ENCODE measurements around the gene RPL26.
A peak's percentile ranks its signal among the peaks of the same experiment; 100 is the strongest.
"Not testable (repeated sequence)": the region's sequence is repeated elsewhere in the genome, so short reads cannot be mapped to it uniquely, and the experiment has no call there.

Gene RPL26

DNA sequence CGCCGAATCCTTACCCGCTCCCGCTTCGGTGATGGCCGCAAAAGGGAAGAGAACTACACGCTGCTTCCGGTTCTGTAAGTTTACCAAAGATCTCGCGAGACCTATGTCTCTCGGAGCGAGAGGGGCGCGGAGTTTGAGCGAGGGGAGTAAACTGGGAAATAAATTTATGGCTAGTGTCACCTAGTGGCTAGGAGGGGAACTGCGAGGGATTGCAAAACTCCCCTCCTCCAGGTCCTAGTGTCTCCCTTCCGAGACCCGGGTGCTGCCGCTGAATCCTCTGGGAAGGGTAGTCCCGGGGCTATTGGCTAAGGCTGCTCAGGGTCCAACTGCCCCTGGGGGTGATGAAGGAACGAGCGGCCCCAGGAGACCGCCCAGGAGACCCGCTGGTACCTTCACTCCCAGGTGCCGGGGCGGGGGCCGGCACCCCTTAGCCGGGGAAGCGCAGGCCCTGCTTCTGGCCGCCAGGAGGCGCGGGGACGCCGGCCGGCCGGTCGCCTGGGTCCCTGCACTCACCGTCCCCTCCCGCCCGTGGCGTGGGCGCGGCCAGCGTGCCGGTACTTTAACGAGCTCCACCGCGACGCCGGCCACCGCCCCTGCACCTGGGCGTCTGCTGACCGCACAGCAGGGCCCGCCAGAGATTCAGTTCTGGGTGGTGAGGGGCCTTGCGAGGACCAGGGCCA is at the start of gene RPL26:
Gene RPL26 (minus strand): TSS at position 51 of the 680 bp plus-strand sequence. CDS start 883 bp downstream, outside the sequence.
- DNase-seq = peak; percentile 94 to 95

- DNase-seq = no peak
Observed at GRCh38 chr17:8430966-8431365, 48.0 kb upstream of the RPL26 start.

DNA sequence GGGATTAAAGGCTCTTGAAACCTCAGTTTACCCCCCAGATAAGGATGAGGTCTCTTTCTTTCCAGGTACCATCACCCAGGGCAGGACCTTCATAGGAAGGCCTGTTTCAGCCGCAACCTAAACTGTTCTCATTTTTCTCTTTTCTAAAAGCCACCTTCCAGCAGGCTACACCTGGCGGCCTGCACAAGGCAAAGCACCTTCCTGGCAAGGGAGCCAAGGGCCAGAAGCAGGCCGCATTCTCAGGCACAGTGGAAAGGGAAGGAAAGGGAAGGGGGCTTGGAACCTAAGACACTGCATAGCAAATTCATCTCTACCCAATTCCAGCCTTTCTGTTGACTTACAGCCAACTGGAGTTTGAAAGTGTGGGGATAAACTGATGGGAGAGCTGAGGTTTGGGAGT is 43.8 kb upstream of the RPL26 start:
- no peak for DNase-seq

DNA sequence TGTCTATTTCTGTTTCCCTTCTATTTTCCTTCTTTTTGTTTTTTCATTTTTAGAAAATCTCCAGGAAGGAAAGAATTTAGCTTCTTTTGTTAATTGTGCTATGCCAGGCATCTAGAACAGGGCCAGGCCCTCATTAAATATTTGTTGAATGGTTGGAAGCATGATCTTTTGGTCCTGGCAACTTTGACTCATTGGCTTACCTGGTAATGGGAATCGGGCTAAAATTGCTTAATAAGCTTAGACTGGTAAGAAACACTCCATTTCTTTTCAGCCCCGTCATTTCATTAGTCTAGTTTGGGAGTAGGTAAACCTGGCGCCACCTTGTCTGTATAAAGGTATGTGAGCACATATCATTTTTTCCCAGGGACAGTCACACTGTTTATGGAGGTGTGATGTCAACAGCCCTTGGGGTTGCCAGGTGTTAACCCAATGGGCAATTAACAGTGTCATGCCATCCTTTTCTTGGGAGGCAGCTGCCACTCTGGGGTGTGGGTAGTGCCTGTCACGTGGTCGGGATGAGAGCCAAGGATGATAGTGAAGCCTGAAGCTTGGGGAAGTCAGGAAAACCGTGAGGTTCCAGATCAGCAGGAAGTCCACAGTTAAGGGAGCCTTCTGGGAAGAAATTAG is 43.2 kb upstream of the RPL26 start:
- no peak for DNase-seq

DNA sequence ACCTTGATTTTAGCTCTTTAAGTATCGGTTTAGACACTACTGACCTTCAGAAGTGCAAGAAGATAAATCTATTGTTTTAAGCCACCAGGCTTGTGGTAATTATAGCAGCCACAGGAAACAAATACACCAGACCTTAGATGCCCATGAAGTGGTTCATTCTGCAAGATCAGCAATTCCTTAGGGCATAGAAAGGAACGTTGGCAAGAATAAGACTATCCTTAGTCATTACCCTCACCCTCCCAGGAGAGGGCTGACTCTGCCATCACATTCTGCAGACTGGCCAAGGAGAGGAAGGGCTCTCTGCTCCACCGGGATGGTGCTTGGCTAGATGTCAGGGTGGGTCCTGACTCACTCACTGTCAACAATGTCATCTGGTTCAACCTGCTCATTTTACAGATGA is 38.6 kb upstream of the RPL26 start:
- DNase-seq = no peak

DNA sequence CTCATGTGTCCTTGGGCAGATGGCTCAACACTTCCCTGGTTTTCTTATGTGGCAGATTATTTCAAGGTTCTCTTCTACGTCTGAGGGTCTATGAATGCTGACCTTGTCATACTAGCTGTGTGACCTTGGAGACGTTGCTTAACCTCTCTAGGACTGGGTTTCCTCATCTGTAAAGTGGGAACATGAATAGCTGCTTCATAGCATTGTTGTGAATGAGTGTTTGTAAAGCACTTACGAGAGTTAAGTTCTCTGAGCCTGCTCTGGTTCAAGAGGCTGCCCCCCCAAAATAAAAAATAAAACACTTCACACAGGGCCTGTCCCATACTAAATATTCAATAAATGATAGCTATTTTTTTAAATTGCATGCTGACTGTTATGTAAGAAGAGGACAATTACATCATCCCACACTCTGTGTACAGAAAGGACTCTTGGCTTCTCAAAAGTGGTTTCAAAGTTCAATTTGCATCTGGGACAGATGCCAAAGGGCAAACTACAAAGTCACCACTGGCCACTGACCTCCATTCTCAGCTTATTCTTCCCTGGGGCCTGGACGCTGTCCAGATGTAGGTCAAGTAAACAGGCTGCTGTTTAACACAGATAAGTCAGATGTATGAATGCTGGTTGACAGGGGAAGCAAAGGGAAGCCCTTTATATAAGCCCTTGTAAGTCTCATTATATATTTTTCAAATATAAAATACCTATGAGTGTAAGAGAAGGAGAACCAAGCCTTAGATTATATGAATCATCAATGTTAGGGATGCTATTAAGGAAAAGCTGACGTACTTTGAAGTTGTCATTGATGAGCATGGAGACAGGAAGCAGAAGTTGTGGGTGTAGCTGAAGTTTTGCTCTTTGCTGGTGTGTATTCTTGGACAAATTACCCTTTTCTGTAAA is 37.3 kb upstream of the RPL26 start:
- DNase-seq = no peak

DNA sequence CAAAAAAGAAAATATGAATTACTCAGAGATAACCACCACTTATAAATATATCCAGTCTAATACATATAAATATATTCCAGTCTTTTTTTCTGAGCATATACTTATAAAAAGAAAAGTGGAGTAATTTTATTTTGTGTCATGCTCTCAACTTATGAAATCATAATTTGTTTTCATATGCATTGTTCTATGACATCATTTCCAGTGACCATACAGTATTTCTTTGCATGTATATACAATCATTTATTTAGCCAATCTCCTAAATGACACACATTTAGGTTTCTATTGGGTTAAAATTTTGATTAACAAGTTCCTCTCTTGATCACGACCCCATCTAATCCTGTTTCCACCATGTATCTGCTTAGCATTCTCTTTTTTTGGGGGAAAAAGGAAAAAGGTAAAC is 36.3 kb upstream of the RPL26 start:
- DNase-seq = no peak

- no peak for DNase-seq
Observed at GRCh38 chr17:8418471-8418870, 35.5 kb upstream of the RPL26 start.

DNA sequence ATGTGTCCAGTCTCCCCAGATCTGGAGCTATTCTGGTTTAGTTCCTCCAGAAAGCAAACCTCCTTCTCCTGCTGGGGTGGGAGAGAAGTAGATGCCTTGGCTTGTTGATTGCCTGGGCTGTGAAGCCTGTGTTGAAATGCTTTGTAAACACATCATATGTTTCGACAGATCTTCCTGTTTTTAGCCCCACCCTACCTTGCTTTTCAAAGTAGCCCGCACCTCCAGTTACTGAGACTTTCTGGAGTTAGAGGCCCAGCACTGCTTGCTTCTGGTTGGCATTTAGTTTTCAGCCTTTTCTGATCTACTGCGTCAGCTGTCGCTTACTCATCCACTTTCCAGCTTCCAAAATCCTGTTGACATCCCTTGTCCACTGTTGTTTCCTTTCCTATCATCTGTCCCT is 34.8 kb upstream of the RPL26 start:
- DNase-seq = no peak

DNA sequence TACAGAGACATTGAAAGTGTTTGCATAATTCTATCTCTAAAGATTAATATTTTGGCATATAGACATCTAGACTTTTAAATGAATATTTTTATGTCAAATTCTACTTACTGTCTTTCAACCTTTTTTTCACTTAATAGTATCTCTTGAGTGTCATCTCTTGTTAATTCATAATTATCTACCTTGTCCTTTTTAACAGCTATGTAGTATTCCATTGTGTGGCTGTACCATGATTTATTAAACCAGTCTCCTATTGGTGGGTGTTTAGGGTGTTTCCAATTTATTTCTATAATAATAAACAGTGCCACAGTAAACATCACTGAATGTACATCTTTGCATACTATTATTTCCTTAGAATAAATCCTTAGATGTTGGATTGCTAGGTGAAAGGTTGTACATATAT is 30.9 kb upstream of the RPL26 start:
- no peak for DNase-seq

DNA sequence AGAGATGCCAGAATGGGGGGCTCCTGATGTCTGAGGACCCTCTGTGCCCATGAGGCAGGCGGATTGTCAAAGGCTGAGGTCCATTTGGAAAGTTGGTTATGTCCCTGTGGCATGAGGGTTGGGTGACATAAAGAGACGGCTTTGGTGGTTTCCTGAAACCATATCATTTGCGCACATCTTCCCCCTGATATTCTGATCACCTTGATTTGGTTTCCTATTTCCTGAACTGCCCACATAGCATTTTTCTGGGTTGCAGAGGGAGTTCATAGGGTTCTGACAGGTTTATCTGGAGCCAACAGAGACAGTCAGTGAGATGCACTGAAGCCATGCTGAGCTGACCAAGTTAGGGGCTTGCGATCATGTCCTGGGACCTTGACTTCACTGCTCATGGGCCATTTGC is 30.3 kb upstream of the RPL26 start:
- DNase-seq = no peak

DNA sequence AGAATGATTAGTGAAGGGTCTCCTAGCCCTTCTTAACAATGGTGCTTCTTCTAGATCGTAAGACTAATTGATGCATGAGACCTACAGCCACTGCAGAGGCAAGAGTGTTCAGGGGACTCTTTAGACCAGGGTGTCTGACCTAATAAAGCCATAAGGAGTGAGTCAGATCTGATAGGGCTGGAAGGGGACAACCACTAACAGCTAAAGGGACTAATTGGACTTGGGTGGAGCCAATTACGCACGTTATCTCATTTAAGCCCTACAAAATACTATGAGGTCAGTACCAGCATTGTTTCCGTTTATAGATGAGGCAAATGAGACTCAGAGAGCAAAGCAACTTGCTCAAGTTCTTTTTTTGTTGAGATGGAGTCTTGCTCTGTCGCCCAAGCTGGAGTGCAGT is 29.1 kb upstream of the RPL26 start:
- no peak for DNase-seq

DNA sequence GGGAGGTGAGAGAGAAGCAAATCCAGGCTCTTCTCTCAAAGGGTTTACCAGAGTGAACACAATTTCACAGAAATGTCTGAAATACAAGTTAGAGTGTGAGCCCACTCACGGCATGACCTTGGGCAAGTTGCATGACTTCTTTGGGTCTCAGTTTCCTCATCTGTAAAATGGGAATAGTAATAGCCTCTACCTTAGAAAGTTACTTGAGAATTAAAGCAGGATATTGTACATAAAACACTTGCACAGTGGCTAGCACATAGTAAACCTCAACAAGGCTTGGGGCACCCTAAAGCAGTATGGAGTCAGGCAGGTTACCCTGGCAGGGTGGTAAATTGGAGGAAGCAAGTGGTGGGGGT is 27.9 kb upstream of the RPL26 start:
- DNase-seq = no peak

GRCh38 chr17:8409966-8410882 is 27.2 kb upstream of the RPL26 start:
- peak; percentile 71 to 75 for DNase-seq

DNA sequence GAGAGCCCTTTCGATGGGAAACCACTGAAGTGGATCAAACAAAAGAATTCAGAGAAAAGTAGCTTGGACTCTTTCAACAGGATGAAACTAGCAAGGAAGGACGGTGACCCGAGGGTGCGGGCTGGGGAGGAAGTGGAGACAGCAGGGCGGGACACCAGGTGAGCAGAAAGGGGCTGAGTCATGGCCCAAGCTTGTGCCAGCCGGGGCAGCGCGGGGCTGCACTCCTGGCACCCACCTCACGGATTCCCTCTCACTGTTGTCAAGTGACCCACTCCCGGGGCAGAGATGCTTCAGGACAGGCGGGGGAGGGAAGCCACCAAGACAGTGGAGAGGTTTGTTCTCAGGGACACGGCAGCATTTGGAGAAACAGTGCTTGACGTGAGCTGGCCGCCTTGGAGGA is 25.4 kb upstream of the RPL26 start:
- DNase-seq = no peak

DNA sequence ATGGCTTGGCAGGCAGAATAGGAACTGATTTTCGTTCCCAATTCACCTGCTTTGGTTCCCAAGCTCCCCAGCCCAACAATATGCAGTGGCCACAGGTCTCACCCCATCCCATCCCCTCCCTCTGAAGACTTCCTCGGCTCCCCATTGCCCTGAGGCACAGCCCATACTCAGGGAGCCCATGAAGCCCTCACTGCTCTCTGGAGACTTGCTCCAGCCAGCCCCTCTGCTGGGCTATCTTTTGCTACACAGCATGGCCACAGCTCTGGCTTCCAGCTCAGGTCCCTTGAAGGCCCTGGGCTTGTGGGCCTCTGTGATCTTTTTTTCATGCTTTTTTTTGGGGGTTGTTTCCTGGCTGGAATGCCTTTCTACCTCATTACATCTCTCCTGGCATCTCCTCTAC is 23.2 kb upstream of the RPL26 start:
- DNase-seq = no peak

DNA sequence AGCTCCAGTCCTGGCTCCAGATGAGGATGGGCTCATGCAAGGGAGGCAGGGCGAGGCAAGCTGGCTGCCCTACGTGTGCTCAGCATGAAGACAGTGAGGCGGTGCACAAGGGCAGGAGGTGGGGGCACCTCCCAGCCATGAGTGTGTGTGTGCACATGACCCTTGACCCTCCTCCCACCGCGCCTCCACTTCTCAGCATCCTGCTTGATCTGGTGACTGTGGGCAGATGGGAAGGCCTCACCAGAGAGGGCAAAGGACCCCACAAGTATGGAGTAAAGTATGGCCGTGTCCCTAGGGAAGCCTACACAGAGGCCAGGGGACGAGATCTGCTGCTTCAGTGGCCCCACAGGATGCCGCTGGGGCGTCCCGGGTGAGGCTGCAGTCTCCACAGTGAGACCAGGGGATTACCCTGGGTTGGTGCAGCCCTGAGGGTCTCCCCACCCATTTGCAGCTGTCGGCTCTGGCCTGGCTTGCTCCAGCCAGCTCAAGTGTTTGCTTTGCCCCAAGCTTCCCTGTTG is 22.6 kb upstream of the RPL26 start:
- DNase-seq = no peak

- no peak for DNase-seq
Observed at GRCh38 chr17:8402921-8403536, 20.0 kb upstream of the RPL26 start.

DNA sequence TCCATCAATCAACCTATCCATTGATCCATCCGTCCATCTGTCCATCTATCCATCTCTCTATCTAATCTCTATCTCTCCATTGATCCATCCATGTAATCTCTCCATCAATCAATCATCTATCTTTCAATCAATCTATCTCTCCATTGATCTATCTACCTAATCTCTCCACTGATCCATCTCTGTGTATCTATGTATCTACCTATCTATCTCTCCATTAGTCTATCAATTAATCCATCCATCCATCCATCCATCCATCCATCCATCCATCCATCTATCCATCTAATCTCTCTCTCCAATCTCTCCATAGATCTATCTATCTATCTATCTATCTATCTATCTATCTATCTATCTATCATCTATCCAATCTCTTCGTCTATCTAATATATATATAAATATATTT is 18.1 kb upstream of the RPL26 start:
- DNase-seq = no peak

DNA sequence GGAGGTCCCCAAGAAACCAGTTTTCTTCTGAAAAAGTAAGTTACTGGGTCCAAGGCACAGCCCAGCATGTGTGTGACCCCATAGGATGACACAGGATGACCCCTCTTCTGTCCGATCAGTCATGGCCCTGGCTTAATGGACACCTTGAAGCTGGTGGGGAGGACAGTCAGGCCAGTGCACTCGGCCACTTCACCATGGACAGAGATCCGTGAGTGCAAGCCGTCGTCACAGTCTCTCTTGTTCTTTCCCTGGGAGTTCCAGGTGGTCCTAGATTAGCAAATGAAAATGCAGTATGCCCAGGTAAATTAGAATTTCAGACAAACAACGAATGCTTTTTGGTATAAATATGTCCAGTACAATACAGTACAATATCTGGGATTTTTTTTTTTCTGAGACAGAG is 16.0 kb upstream of the RPL26 start:
- no peak for DNase-seq

- DNase-seq = no peak
Observed at GRCh38 chr17:8397636-8398035, 14.6 kb upstream of the RPL26 start, which contains the start of gene RNF222. RNF222 (minus strand) TSS chr17:8397827; CDS start chr17:8393461, 4,366 bp downstream.

DNA sequence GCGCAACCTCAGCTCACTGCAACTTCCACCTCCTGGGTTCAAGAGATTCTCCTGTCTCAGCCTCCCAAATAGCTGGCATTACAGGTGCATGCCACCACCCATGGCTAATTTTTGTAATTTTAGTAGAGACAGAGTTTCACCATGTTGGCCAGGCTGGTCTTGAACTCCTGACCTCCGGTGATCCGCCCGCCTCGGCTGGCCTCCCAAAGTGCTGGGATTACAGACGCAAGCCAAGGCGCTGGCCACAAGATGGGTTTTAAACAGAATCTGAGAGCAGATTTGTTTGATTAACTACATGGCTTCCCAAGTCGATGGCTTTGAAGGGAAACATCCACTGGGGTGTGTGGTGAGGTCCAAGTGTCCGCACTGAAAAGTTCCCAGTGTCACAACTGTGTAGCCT is 11.5 kb upstream of the RPL26 start:
- not testable (repeated sequence) for DNase-seq
